Measurements from ENCODE around the gene NME4.
"Not testable (repeated sequence)": the region's sequence is repeated elsewhere in the genome, so short reads cannot be mapped to it uniquely, and the experiment has no call there.

Gene NME4

DNA sequence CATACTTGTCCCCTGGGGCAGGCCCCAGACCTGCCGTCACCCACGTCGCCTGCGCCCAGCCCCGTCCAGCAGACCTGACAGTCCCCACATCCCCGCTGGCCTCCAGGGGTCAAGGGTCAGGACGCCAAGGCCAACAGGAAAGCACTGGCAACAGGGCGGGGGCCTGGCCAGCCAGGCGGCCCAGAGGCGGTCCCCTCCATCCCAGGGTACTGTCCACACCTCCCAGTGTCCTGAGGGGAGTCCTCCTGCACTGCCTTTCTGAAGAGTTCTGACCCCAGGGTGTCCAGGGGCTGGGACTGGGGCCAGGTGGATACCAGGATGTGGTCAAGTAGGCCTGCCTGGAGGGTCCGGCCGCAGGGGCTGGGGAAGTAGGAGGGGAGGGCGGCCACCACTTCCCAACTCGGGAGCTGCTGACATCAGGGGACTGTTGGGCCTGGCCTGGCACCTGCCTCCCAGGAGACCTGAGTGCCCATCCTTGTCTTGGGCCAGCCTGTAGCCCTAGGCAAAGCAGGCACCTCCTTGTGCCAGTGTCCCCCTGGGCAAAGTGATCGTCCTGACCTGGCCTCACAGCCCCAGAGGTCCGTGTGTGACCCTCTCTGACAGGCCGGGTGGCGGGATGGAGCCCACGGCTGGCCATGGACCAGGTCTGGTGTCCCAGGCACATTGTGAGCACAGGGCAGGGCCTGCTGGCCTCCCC lies 37.8 kb upstream of the NME4 start:
- Histone ChIP-seq H3K27me3 (replicated peaks; ENCODE audit: control insufficient read depth, insufficient read depth, low read length) (no peaks in the 10 kb centered on the region), H3K36me3 (ENCODE audit: control insufficient read depth, insufficient read depth, low read length) (no peaks in the 10 kb centered on the region), H3K4me3 (replicated peaks; ENCODE audit: low read depth, low read length) (no peak overlapping the region)
- peak; percentile 8 for DNase-seq (ENCODE audit: extremely low read depth, insufficient read length)
- no peak for TF ChIP-seq CTCF (IDR thresholded peaks at IDR 0.05; ENCODE audit: insufficient read depth, low read length, poor library complexity, severe bottlenecking)

DNA sequence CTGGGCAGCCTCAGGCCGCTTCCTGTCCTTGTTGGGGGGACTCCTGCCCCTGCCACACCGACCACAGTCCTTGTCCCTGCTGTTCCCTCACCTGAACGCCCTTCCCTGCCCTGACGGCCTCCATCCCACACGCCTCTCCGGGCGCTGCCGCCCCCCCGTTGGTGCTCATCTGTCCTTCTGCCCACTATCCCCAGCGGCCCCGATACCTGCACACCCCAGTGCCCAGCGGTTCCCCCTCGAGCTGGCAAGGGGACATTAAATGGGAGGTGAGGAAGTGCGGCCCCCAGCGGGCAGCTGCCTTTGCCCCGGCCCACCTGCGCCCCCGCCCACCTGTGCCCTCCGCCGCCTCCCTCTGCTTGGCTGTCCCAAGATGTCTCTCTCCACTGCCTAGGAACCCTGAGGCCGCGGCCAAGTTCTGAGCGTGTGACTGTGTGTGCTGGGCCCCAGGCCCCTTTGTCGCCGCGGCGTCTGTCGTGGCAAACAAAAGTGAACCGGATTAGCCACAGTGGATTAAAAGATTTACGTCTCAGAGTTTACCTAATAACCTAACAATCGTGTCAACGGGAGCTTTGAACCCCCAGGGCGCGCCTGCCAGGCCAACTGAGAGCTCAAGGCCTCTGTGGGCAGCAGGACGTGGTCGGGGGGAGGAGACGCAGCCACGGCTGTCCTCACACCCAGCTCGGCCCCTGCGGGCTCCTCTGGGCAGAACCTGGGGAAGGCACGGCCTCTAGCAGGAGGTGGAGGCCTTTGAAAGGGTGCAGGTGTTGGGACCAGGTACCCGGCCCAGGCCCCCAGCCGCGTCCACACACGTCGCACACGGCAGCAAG lies 36.9 kb upstream of the NME4 start:
- TF ChIP-seq CTCF (IDR thresholded peaks at IDR 0.05; ENCODE audit: insufficient read depth, low read length, poor library complexity, severe bottlenecking) = no peak
- no peak overlapping the region for H3K4me3 ChIP-seq (replicated peaks; ENCODE audit: low read depth, low read length)
- peak; percentile 18 for DNase-seq (ENCODE audit: extremely low read depth, insufficient read length)
- H3K27me3 ChIP-seq (replicated peaks; ENCODE audit: control insufficient read depth, insufficient read depth, low read length) = no peaks in the 10 kb centered on the region
- H3K36me3 ChIP-seq (ENCODE audit: control insufficient read depth, insufficient read depth, low read length) = no peaks in the 10 kb centered on the region

GRCh38 chr16:360698-361336 lies 36.2 kb upstream of the NME4 start:
- Histone ChIP-seq H3K4me3 (replicated peaks; ENCODE audit: low read depth, low read length) (no peak overlapping the region), H3K27me3 (replicated peaks; ENCODE audit: control insufficient read depth, insufficient read depth, low read length) (no peaks in the 10 kb centered on the region), H3K36me3 (ENCODE audit: control insufficient read depth, insufficient read depth, low read length) (no peaks in the 10 kb centered on the region)
- TF ChIP-seq CTCF (IDR thresholded peaks at IDR 0.05; ENCODE audit: insufficient read depth, low read length, poor library complexity, severe bottlenecking) = no peak
- DNase-seq (ENCODE audit: extremely low read depth, insufficient read length) = peak; percentile 7

DNA sequence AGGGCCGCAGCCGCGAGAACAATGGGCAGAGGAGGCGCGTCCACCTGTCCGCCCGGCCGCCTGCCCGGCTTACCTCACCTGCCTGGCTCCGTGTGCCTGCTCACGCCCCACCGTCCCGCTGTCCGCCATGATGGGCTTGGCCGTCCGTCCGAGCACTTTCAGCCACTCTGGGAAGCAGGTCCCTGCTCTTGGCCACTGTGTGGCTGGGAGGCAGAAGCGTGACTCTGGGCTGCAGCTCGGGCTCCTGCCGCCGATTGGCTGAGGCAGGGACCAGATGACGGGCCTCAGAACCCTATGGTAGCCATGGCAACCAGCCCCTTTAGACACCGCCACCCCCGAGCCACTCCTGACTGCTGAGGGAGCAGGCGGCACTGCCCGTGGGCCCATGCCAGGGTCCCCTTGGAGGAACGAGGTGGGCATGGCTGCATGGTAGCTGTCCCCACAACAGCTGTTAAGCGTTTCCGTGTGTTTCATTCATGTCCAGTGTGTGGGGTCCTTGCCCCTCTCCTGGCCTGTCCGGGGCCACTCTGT lies 35.6 kb upstream of the NME4 start:
- Histone ChIP-seq H3K4me3 (replicated peaks; ENCODE audit: low read depth, low read length) (no peak overlapping the region), H3K36me3 (ENCODE audit: control insufficient read depth, insufficient read depth, low read length) (peaks cover under 1% of the 10 kb centered on the region; the same call in 1 of the 2 replicates), H3K27me3 (replicated peaks; ENCODE audit: control insufficient read depth, insufficient read depth, low read length) (no peaks in the 10 kb centered on the region)
- DNase-seq (ENCODE audit: extremely low read depth, insufficient read length) = peak; percentile 19
- no peak for TF ChIP-seq CTCF (IDR thresholded peaks at IDR 0.05; ENCODE audit: insufficient read depth, low read length, poor library complexity, severe bottlenecking)

DNA sequence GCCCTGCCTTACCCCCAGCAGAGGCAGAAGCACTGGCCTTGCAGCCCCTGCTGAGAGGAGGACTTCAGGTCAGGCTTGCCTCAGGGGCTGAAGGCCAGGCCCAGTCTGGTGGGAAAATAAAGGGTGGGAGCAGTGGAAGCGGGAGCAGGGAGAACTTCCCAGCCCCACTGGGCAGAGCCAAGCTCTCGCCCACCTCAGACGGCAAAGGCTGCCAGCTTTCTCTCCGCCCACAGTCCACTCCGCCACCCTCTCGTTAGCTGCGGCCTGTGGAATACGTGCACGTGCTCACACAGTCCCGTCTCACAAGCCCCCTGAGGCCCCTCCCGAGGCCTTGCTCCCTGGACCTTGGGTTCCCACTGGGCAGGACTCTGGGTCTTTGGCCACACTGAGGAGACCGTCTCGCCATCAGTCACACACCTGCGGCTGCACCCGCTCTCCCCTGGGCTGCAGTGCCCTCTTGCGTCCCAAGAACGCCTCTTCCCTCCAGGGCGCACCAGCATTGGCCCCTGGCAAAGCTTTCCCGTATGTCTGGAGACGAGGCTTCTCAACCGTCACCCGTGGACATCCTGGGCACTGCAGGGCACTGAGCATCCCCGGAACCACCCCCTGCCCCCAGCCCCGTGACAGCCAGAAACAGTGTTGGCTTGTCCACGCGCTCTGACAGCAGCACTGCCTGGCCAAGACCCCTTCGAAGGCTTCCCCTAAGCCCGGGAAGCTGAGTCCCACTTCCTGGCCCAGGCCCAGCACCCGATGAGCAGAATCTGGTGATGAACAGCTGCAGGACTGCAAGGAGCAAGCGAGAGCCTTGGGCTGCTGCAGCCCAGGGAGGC lies 34.9 kb upstream of the NME4 start:
- peaks cover 2% of the 10 kb centered on the region; the same call in 1 of the 2 replicates for H3K36me3 ChIP-seq (ENCODE audit: control insufficient read depth, insufficient read depth, low read length)
- no peaks in the 10 kb centered on the region for H3K27me3 ChIP-seq (replicated peaks; ENCODE audit: control insufficient read depth, insufficient read depth, low read length)
- peak; percentile 66 for DNase-seq (ENCODE audit: extremely low read depth, insufficient read length)
- TF ChIP-seq CTCF (IDR thresholded peaks at IDR 0.05; ENCODE audit: insufficient read depth, low read length, poor library complexity, severe bottlenecking) = peak; percentile 96
- H3K4me3 ChIP-seq (replicated peaks; ENCODE audit: low read depth, low read length) = no peak overlapping the region

DNA sequence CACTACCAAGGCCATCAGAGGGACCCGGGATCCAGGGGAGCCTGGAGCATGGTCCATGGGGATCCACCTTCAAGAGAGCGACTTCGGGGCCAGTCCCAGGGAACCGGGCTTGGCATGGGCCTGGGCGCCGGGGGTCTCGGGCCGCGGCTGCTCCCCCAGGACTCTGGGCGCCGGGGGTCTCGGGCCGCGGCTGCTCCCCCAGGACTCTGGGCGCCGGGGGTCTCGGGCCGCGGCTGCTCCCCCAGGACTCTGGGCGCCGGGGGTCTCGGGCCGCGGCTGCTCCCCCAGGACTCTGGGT lies 34.3 kb upstream of the NME4 start:
- DNase-seq (ENCODE audit: extremely low read depth, insufficient read length); H3K27me3 ChIP-seq (replicated peaks; ENCODE audit: control insufficient read depth, insufficient read depth, low read length); H3K36me3 ChIP-seq (ENCODE audit: control insufficient read depth, insufficient read depth, low read length); H3K4me3 ChIP-seq (replicated peaks; ENCODE audit: low read depth, low read length): not testable (repeated sequence)

Data from GM06990 (cell line).